T-helper 17 cell (primary cell): ENCODE results near the gene C13orf46. TPM values are rescaled to one million over a fixed set of nuclear protein-coding genes. Genes with fewer than 3 reads are reported as not detected.
"Not testable (repeated sequence)": the region's sequence is repeated elsewhere in the genome, so short reads cannot be mapped to it uniquely, and the experiment has no call there.

Experiments used
- ATAC-seq: fragments of 150-1000 bp; cut with Tn5 transposase; 2 replicates; pipeline ENCODE4 v1.10.0; 2021; ENCODE audit warnings: mild to moderate bottlenecking, moderate library complexity
- DNase-seq, 3 donors: peaks; one replicate each; pipeline versions ENCODE4 v3.0.0 to v3.0.0-alpha.2; 2020 to 2021
- H3K9me3 ChIP-seq: one replicate; pipeline ENCODE4 v1.7.0; 2013; ENCODE audit warnings: low read length, mild to moderate bottlenecking; ENCODE audit not compliant: control insufficient read depth, poor library complexity, severe bottlenecking
- H3K27ac Mint-ChIP-seq: one replicate; pipeline ENCODE4 v1.8.0; 2022; ENCODE audit warnings: mild to moderate bottlenecking, moderate library complexity, mixed read lengths
- H3K27me3 Mint-ChIP-seq: one replicate; pipeline ENCODE4 v1.8.0; 2022; ENCODE audit warnings: mixed read lengths
- H3K36me3 Mint-ChIP-seq: one replicate; pipeline ENCODE4 v1.8.0; 2022; ENCODE audit warnings: low read depth, mixed read lengths
- H3K4me1 Mint-ChIP-seq: one replicate; pipeline ENCODE4 v1.8.0; 2022; ENCODE audit warnings: mild to moderate bottlenecking, mixed read lengths
- H3K4me3 Mint-ChIP-seq: one replicate; pipeline ENCODE4 v1.8.0; 2022; ENCODE audit warnings: mild to moderate bottlenecking, moderate library complexity, mixed read lengths
- total RNA-seq, 4 donors: library from RNA in 2 of 4; stranded (reverse) in 2 of 4; gene quantifications; one replicate each; pipeline ENCODE4 v1.2.3 and lab custom pipeline; 2022 to 2026

The C13orf46 gene
- total RNA-seq, 2 donors from 2014 or later, result 18.6 to 22.6 TPM

- DNase-seq, result no peak
- H3K27ac Mint-ChIP-seq, result peak overlapping the region; percentile 76
- peaks cover 16% of the 10 kb centered on the region for H3K4me1 Mint-ChIP-seq
- no peaks in the 10 kb centered on the region for H3K27me3 Mint-ChIP-seq
- peaks cover 12% of the 10 kb centered on the region for H3K36me3 Mint-ChIP-seq
- no peak overlapping the region for H3K4me3 Mint-ChIP-seq
- no peaks in the 10 kb centered on the region for H3K9me3 ChIP-seq
- ATAC-seq, result no peak
Observed at GRCh38 chr13:113995051-113995601, 21.2 kb upstream of the C13orf46 start.

GRCh38 chr13:113992276-113993005 is 18.6 kb upstream of the C13orf46 start:
- Mint-ChIP-seq H3K27ac (peak overlapping the region; percentile 42), H3K4me3 (peak overlapping the region; percentile 15), H3K4me1 (peaks cover 14% of the 10 kb centered on the region), H3K27me3 (no peaks in the 10 kb centered on the region), H3K36me3 (peaks cover 20% of the 10 kb centered on the region)
- DNase-seq (no peak), ATAC-seq (no peak)
- no peaks in the 10 kb centered on the region for H3K9me3 ChIP-seq

- peak overlapping the region; percentile 42 for H3K27ac Mint-ChIP-seq
- no peak for DNase-seq
- no peaks in the 10 kb centered on the region for H3K27me3 Mint-ChIP-seq
- ATAC-seq, result no peak
- H3K4me1 Mint-ChIP-seq, result peaks cover 11% of the 10 kb centered on the region
- peaks cover 17% of the 10 kb centered on the region for H3K36me3 Mint-ChIP-seq
- no peak overlapping the region for H3K4me3 Mint-ChIP-seq
- H3K9me3 ChIP-seq, result no peaks in the 10 kb centered on the region
Observed at GRCh38 chr13:113991676-113992179, 17.9 kb upstream of the C13orf46 start.

GRCh38 chr13:113991191-113991669 is 17.4 kb upstream of the C13orf46 start:
- Mint-ChIP-seq H3K27ac (no peak overlapping the region), H3K4me3 (no peak overlapping the region), H3K27me3 (no peaks in the 10 kb centered on the region), H3K36me3 (peaks cover 17% of the 10 kb centered on the region), H3K4me1 (peaks cover 11% of the 10 kb centered on the region)
- DNase-seq, result no peak
- H3K9me3 ChIP-seq, result no peaks in the 10 kb centered on the region
- ATAC-seq, result no peak

- H3K4me1 Mint-ChIP-seq, result peaks cover 11% of the 10 kb centered on the region
- no peak overlapping the region for H3K4me3 Mint-ChIP-seq
- peak overlapping the region; percentile 8 for H3K27ac Mint-ChIP-seq
- no peaks in the 10 kb centered on the region for H3K9me3 ChIP-seq
- H3K27me3 Mint-ChIP-seq, result no peaks in the 10 kb centered on the region
- H3K36me3 Mint-ChIP-seq, result peaks cover 17% of the 10 kb centered on the region
- DNase-seq (no peak), ATAC-seq (peak; percentile 16)
Observed at GRCh38 chr13:113990321-113990837, 16.5 kb upstream of the C13orf46 start.

GRCh38 chr13:113989585-113990300 is 15.9 kb upstream of the C13orf46 start:
- Mint-ChIP-seq H3K4me3 (peak overlapping the region; percentile 1), H3K36me3 (peaks cover 17% of the 10 kb centered on the region), H3K27me3 (no peaks in the 10 kb centered on the region), H3K27ac (peak overlapping the region; percentile 8), H3K4me1 (peaks cover 10% of the 10 kb centered on the region)
- DNase-seq (no peak), ATAC-seq (no peak)
- no peaks in the 10 kb centered on the region for H3K9me3 ChIP-seq

GRCh38 chr13:113988859-113989258 is 15.0 kb upstream of the C13orf46 start:
- not testable (repeated sequence) for ATAC-seq, DNase-seq
- peaks cover 17% of the 10 kb centered on the region for H3K36me3 Mint-ChIP-seq

GRCh38 chr13:113982296-113982661 is 8.4 kb upstream of the C13orf46 start:
- Mint-ChIP-seq H3K4me3 (no peak overlapping the region), H3K27ac (peak overlapping the region; percentile 37), H3K27me3 (no peaks in the 10 kb centered on the region), H3K4me1 (peaks cover 9% of the 10 kb centered on the region), H3K36me3 (peaks cover 5% of the 10 kb centered on the region)
- ATAC-seq, result no peak
- H3K9me3 ChIP-seq, result no peaks in the 10 kb centered on the region
- no peak for DNase-seq

More at GRCh38 chr13:113988859-113989258, 15.0 kb upstream of the C13orf46 start:
- not testable (repeated sequence) for H3K27me3 Mint-ChIP-seq, H3K4me1 Mint-ChIP-seq, H3K9me3 ChIP-seq
- Mint-ChIP-seq H3K4me3 (peak overlapping the region; percentile 68), H3K27ac (peak overlapping the region; percentile 8)

GRCh38 chr13:113981611-113982295 is 7.9 kb upstream of the C13orf46 start:
- H3K27ac Mint-ChIP-seq, result peak overlapping the region; percentile 37
- peaks cover 9% of the 10 kb centered on the region for H3K4me1 Mint-ChIP-seq
- H3K36me3 Mint-ChIP-seq, result peaks cover 5% of the 10 kb centered on the region
- H3K27me3 Mint-ChIP-seq, result no peaks in the 10 kb centered on the region
- H3K4me3 Mint-ChIP-seq, result no peak overlapping the region
- H3K9me3 ChIP-seq, result no peaks in the 10 kb centered on the region
- ATAC-seq (no peak), DNase-seq (no peak)

- ATAC-seq (no peak), DNase-seq (no peak)
- no peaks in the 10 kb centered on the region for H3K9me3 ChIP-seq
- Mint-ChIP-seq H3K4me1 (peaks cover 12% of the 10 kb centered on the region), H3K4me3 (no peak overlapping the region), H3K27ac (no peak overlapping the region), H3K27me3 (no peaks in the 10 kb centered on the region), H3K36me3 (peaks cover 5% of the 10 kb centered on the region)
Observed at GRCh38 chr13:113981194-113981605, 7.3 kb upstream of the C13orf46 start.

GRCh38 chr13:113980489-113981064 is 6.7 kb upstream of the C13orf46 start:
- H3K27me3 Mint-ChIP-seq, result no peaks in the 10 kb centered on the region

GRCh38 chr13:113979791-113980471 is 6.1 kb upstream of the C13orf46 start:
- H3K4me3 Mint-ChIP-seq, result peak overlapping the region; percentile 64
- no peaks in the 10 kb centered on the region for H3K27me3 Mint-ChIP-seq
- H3K27ac Mint-ChIP-seq, result peak overlapping the region; percentile 89
- no peak for DNase-seq
- peaks cover 12% of the 10 kb centered on the region for H3K4me1 Mint-ChIP-seq
- peak; percentile 22 for ATAC-seq
- peaks cover 5% of the 10 kb centered on the region for H3K36me3 Mint-ChIP-seq
- no peaks in the 10 kb centered on the region for H3K9me3 ChIP-seq

More at GRCh38 chr13:113980489-113981064, 6.7 kb upstream of the C13orf46 start:
- ATAC-seq, result no peak
- Mint-ChIP-seq H3K36me3 (peaks cover 5% of the 10 kb centered on the region), H3K4me1 (peaks cover 12% of the 10 kb centered on the region), H3K4me3 (peak overlapping the region; percentile 64), H3K27ac (peak overlapping the region; percentile 89)
- H3K9me3 ChIP-seq, result no peaks in the 10 kb centered on the region
- no peak for DNase-seq
